GM10248 (cell line): Measurements from ENCODE around the gene ERBB4.

Experiments
- CTCF ChIA-PET: fragments of 300-600 bp; sonication (Branson Sonifier 250); formaldehyde crosslinking; extraction: SDS; loops from one replicate; lab custom pipeline; 2021; ENCODE audit warnings: antibody characterized with exemption; lab: Yijun Ruan, JAX
- POLR2A ChIA-PET: fragments of 350-650 bp; sonication (Branson Sonifier 250); formaldehyde crosslinking; extraction: SDS; loops from one replicate; lab custom pipeline; 2020; ENCODE audit warnings: antibody characterized with exemption; lab: Yijun Ruan, JAX
- DNase-seq: peaks from one replicate; pipeline ENCODE4 v3.0.0; 2012; ENCODE audit errors: extremely low spot score
- TF ChIP-seq, protein P1 (sequence below): IDR thresholded peaks from 2 replicates; pipeline ENCODE4 v1.5.1; 2012; ENCODE audit warnings: mild to moderate bottlenecking, low read depth; ENCODE audit errors: extremely low read depth, missing control alignments, control extremely low read depth

ERBB4 gene

DNA sequence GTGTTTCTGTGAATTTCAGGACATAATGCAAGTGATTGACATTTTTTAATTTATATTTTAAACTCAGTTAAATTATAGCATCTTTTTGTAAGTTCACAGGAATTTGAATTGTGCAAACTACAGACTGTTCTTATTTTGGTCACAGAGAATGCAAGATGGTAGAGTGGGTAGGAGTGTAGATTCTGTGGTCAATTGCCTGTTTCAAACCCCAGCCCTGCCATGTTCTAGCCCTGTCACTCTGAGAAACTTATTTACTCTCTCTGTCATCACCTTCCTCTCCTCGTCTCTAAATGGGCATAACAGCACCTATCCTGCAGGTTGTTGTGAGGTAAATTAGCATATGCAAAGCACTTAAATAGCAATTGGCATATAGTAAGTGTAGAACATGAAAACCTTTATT lies 1102.4 kb downstream of the ERBB4 start:
- TF ChIP-seq, protein P1, sequence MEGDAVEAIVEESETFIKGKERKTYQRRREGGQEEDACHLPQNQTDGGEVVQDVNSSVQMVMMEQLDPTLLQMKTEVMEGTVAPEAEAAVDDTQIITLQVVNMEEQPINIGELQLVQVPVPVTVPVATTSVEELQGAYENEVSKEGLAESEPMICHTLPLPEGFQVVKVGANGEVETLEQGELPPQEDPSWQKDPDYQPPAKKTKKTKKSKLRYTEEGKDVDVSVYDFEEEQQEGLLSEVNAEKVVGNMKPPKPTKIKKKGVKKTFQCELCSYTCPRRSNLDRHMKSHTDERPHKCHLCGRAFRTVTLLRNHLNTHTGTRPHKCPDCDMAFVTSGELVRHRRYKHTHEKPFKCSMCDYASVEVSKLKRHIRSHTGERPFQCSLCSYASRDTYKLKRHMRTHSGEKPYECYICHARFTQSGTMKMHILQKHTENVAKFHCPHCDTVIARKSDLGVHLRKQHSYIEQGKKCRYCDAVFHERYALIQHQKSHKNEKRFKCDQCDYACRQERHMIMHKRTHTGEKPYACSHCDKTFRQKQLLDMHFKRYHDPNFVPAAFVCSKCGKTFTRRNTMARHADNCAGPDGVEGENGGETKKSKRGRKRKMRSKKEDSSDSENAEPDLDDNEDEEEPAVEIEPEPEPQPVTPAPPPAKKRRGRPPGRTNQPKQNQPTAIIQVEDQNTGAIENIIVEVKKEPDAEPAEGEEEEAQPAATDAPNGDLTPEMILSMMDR = no peak
- no peak for DNase-seq
- CTCF ChIA-PET = interaction anchor here (3.5 kb wide), 1 partner anchor 19 kb away, joined by 23 read pairs; no protein-coding TSS in a partner anchor
- POLR2A ChIA-PET = no interaction called here

DNA sequence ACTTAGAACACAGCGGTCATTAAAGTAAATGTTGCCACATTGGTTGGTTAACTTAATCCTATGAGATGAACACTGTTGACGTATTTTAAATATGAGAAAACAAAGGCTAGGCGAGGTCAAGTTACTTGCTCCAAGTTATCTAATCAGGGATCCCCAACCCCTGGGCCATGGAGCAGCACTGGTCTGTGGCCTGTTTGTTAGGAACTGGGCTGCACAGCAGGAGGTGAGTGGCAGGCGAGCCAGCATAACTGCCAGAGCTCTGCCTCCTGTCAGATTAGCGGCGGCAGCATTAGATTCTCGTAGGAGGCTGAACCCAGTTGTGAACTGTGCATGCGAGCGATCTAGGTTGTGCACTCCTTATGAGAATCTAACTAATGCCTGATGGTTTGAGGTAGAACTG lies 1103.3 kb downstream of the ERBB4 start:
- ChIA-PET POLR2A (no interaction called here), CTCF (no interaction called here)
- no peak for DNase-seq
- TF ChIP-seq, protein P1 = no peak

DNA sequence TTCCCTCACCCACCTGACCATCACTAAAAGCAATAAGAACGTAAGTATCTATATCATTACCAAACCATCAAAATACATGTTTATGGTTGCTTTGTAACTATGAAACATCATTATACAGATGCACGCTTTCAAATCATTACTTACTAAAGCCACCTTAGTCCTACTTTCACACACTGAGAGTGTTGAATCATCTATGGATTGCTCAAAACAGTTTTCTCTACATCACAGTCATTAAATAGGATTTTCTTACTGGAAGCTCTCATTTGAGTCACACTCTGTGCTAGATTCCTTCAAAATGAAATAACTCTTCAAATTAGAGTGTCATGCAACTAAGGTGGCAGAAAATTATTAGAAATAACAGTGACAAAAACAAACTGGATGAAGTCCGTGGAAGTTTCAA lies 1103.8 kb downstream of the ERBB4 start:
- CTCF ChIA-PET = no interaction called here
- TF ChIP-seq, protein P1 = no peak
- POLR2A ChIA-PET = no interaction called here
- DNase-seq = no peak

DNA sequence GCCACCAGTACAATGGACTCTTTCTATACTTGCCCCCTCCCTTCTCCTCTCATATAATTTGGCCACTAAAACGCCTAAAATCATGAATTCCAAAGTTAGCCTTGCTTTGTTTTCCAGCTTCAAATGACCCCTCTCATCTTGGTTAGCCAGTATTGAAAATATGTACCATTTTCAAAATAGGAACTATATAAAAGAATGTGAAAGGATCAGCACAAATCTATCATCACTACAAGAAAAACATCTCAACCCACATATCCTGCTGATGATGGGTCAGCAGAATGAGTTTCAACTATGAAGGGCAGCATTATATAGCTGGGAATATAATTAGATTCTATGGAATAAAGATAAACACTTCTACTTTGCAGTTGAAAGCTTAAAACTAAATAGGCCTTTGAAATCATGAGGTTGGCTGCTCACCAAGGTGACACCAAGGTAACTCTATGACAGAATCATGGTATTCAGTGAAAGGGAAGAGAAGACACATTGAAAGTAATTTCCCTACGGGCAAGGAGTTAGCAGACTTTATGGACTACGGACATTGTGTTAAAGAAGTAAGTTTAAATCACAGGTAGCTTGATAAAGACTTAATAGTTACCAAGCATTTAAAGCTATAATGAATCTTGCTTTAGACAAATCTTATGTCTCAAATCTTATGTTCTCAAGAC lies 1109.2 kb downstream of the ERBB4 start:
- POLR2A ChIA-PET = no interaction called here
- DNase-seq = no peak
- TF ChIP-seq, protein P1 = no peak
- CTCF ChIA-PET = interaction anchor here (1.4 to 3.2 kb wide), 3 partner anchors 9 to 25 kb away, joined by 4 to 14 read pairs (median 7); no protein-coding TSS in a partner anchor

- DNase-seq = no peak
- TF ChIP-seq, protein P1 = no peak
- CTCF ChIA-PET = no interaction called here
- POLR2A ChIA-PET = no interaction called here
Measured at GRCh38 chr2:211426240-211426639, 1112.4 kb downstream of the ERBB4 start.

DNA sequence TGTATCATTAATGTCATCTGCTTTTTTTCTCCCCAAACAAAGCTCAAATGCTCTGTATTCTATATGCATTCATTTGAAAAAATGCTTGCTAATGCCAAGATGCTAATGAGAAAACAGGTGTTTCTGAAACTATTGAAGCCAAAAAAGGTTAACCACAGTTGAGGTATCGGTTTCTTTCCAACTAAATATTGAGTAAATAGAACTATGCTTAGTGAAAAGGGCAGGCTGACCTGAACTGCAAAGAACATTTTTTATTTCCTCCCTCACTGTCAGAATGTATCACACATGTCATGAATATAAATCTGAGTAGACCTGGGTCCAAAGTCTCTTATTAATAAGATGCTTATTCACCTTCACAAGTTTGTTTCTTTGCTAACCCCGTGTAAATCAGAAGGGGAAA lies 1115.6 kb downstream of the ERBB4 start:
- TF ChIP-seq, protein P1 = no peak
- CTCF ChIA-PET = no interaction called here
- POLR2A ChIA-PET = no interaction called here
- no peak for DNase-seq

GRCh38 chr2:211417544-211417943 lies 1121.1 kb downstream of the ERBB4 start:
- DNase-seq = no peak
- CTCF ChIA-PET = interaction anchor here (1.0 to 1.3 kb wide), 2 partner anchors 38 to 43 kb away, joined by 3 read pairs; no protein-coding TSS in a partner anchor
- TF ChIP-seq, protein P1 = no peak
- POLR2A ChIA-PET = no interaction called here
